AG09309 (cell line): ENCODE data around the gene PPP1R18.
A peak's percentile ranks its signal among the peaks of the same experiment; 100 is the strongest.

Source experiments
- DNase-seq: peaks from one replicate; pipeline ENCODE4 v3.0.0-alpha.2; 2010; ENCODE audit warnings: low read depth
- H3K4me3 ChIP-seq: 2 replicates; pipeline ENCODE4 v1.5.1; 2011; ENCODE audit warnings: mild to moderate bottlenecking, low read depth, low read length, moderate library complexity; ENCODE audit not compliant: control insufficient read depth
- CTCF ChIP-seq: IDR thresholded peaks from 2 replicates; pipeline ENCODE4 v1.5.1; 2011; ENCODE audit warnings: mild to moderate bottlenecking, low read depth, low read length, inconsistent platforms; ENCODE audit not compliant: insufficient read depth, control insufficient read depth; ENCODE audit errors: missing control alignments

Gene PPP1R18

GRCh38 chr6:30716879-30717128, 30.4 kb upstream of the PPP1R18 start:
- no peak for TF ChIP-seq CTCF
- no peak for DNase-seq
- H3K4me3 ChIP-seq = peak overlapping the region; percentile 79

- TF ChIP-seq CTCF = no peak
- H3K4me3 ChIP-seq = no peak overlapping the region
- DNase-seq = no peak
These were observed 27.8 kb upstream of the PPP1R18 start for GRCh38 chr6:30714263-30714662.

- TF ChIP-seq CTCF = no peak
- DNase-seq = no peak
- no peak overlapping the region for H3K4me3 ChIP-seq
These were observed 26.0 kb upstream of the PPP1R18 start for GRCh38 chr6:30712441-30712945.

- no peak for TF ChIP-seq CTCF
- DNase-seq = no peak
- H3K4me3 ChIP-seq = no peak overlapping the region
These were observed 25.4 kb upstream of the PPP1R18 start for GRCh38 chr6:30711758-30712380.

- H3K4me3 ChIP-seq = no peak overlapping the region
- no peak for DNase-seq
- no peak for TF ChIP-seq CTCF
These were observed 22.8 kb upstream of the PPP1R18 start for GRCh38 chr6:30709101-30709868.

GRCh38 chr6:30707281-30707850, 20.9 kb upstream of the PPP1R18 start:
- no peak for TF ChIP-seq CTCF
- H3K4me3 ChIP-seq = no peak overlapping the region
- DNase-seq = no peak
